SK-N-SH treated with all-trans-retinoic acid at 6 μM for 48 hours (cell line): ENCODE data around the gene PRICKLE3.

Experiments
- BACH2 ChIP-seq: fragments of 250-450 bp; sonication (Bioruptor Pico); IDR thresholded peaks from 2 replicates; pipeline ENCODE4 v1.9.0; 2021; ENCODE audit warnings: mild to moderate bottlenecking, borderline replicate concordance
- CREB5 ChIP-seq: fragments of 250-450 bp; sonication (Bioruptor Pico); IDR thresholded peaks from 2 replicates; pipeline ENCODE4 v1.5.1; 2020; ENCODE audit warnings: low read depth, mild to moderate bottlenecking, moderate library complexity
- CSDC2 ChIP-seq: fragments of 250-450 bp; sonication (Bioruptor Pico); IDR thresholded peaks from 2 replicates; pipeline ENCODE4 v1.5.0; 2020; ENCODE audit warnings: mild to moderate bottlenecking, moderate library complexity
- ISL1 ChIP-seq: fragments of 250-450 bp; sonication (Bioruptor Pico); IDR thresholded peaks from 2 replicates; pipeline ENCODE4 v2.1.2; 2022; ENCODE audit warnings: mild to moderate bottlenecking, moderate library complexity
- OSR1 ChIP-seq: fragments of 250-450 bp; sonication (Bioruptor Pico); IDR thresholded peaks from 2 replicates; pipeline ENCODE4 v1.8.0; 2022; ENCODE audit warnings: moderate library complexity, mild to moderate bottlenecking, inconsistent platforms
- PATZ1 ChIP-seq: fragments of 250-450 bp; sonication (Bioruptor Pico); IDR thresholded peaks from 2 replicates; pipeline ENCODE4 v1.8.0; 2020; ENCODE audit warnings: mild to moderate bottlenecking, moderate library complexity, borderline replicate concordance
- RARB ChIP-seq: fragments of 250-450 bp; sonication (Bioruptor Pico); IDR thresholded peaks from 2 replicates; pipeline ENCODE4 v1.8.0; 2021; ENCODE audit warnings: mild to moderate bottlenecking, moderate library complexity
- SNAI2 ChIP-seq: fragments of 250-450 bp; sonication (Bioruptor Pico); IDR thresholded peaks from 2 replicates; pipeline ENCODE4 v1.5.0; 2020; ENCODE audit warnings: mild to moderate bottlenecking, moderate library complexity
- ZFP3 ChIP-seq: fragments of 250-450 bp; sonication (Bioruptor Pico); IDR thresholded peaks from 2 replicates; pipeline ENCODE4 v1.5.0; 2020; ENCODE audit warnings: mild to moderate bottlenecking, moderate library complexity
- ZFP30 ChIP-seq: fragments of 450-650 bp; formaldehyde crosslinking; IDR thresholded peaks from 2 replicates; pipeline ENCODE4 v1.5.0; 2022; ENCODE audit warnings: mild to moderate bottlenecking, moderate library complexity
- ZNF565 ChIP-seq: fragments of 450-650 bp; formaldehyde crosslinking; conservative IDR thresholded peaks from 2 replicates; pipeline ENCODE4 v1.5.0; 2020; ENCODE audit warnings: low read depth, mild to moderate bottlenecking, moderate library complexity
- ZNF70 ChIP-seq: fragments of 450-650 bp; formaldehyde crosslinking; IDR thresholded peaks from 2 replicates; pipeline ENCODE4 v1.5.0; 2020; ENCODE audit warnings: mild to moderate bottlenecking, moderate library complexity

GRCh38 chrX:49230500-49231232 is 44.5 kb upstream of the PRICKLE3 start:
- no peak for TF ChIP-seq ISL1
- no peak for TF ChIP-seq ZNF70
- no peak for TF ChIP-seq OSR1 (CRISPR knock-in tag)
- no peak for TF ChIP-seq SNAI2
- TF ChIP-seq ZNF565 (CRISPR knock-in tag) = no peak
- no peak for TF ChIP-seq ZFP3 (CRISPR knock-in tag)
- TF ChIP-seq RARB (CRISPR knock-in tag) = no peak
- TF ChIP-seq ZFP30 = no peak
- no peak for TF ChIP-seq BACH2
- TF ChIP-seq CREB5 = no peak
- no peak for TF ChIP-seq CSDC2
- no peak for TF ChIP-seq PATZ1 (CRISPR knock-in tag)
